A549 treated with Hydrocortisone at 1 μM for 4 hours (cell line): ENCODE data around the gene PNPT1. TPM values are rescaled to one million over a fixed set of nuclear protein-coding genes. Genes with fewer than 3 reads are reported as not detected.

Experiments used
- total RNA-seq: library from RNA; stranded (reverse); fragments of 200-300 nt; extraction: Qiagen RNA extraction; gene quantifications from 5 replicates; pipeline ENCODE4 v1.2.3, GENCODE V29; 2022

The PNPT1 gene
- 28.1 to 38.2 TPM (median 32.6 TPM) in 5 replicates for total RNA-seq

DNA sequence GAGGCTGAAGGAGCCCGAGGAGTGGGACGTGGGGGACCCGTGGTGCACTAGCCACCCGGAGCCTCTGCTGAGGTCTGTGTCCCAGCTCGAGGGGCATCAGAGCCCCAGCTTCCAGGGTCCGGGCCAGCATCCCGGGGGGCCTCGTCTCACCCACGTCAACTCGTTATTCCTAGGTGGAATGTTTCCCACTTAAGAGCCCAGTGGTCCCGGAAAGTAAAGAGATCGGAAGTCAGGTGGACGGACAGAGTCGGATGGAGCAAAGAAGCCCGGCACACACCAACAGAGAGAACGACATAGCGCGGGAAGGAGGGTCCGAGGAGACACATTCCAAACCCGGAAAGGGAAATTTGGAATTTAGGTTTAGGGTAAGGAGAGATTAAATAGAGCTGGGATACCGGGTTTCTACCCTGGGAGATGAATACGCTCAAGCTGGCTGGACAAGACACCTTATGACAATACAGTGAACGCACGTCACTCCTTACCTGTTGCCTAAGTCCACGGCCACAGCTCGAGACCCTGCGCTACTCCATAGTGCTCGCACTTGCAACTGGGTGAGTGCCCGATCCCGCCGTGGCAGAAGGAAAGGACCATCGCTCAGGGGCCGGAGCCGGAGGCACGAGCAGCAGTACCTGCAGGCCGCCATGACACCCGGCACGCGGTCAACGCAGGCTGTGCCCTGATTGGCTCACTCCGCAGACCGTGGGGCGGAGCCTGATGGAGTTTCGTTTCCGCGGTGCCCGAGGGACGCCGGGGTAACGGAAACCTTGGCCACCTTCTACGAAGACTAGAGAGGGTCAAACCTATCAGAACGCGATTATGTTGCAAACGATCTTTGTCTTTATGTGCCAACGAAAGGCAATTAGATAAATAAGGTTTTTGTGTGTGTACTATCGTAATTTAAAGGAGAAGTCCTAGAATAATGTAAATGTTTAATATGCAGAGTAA is at the start of gene PNPT1:
Gene PNPT1 (minus strand): TSS at position 664 of the 945 bp plus-strand sequence. CDS start 21 bp downstream, at position 643.

DNA sequence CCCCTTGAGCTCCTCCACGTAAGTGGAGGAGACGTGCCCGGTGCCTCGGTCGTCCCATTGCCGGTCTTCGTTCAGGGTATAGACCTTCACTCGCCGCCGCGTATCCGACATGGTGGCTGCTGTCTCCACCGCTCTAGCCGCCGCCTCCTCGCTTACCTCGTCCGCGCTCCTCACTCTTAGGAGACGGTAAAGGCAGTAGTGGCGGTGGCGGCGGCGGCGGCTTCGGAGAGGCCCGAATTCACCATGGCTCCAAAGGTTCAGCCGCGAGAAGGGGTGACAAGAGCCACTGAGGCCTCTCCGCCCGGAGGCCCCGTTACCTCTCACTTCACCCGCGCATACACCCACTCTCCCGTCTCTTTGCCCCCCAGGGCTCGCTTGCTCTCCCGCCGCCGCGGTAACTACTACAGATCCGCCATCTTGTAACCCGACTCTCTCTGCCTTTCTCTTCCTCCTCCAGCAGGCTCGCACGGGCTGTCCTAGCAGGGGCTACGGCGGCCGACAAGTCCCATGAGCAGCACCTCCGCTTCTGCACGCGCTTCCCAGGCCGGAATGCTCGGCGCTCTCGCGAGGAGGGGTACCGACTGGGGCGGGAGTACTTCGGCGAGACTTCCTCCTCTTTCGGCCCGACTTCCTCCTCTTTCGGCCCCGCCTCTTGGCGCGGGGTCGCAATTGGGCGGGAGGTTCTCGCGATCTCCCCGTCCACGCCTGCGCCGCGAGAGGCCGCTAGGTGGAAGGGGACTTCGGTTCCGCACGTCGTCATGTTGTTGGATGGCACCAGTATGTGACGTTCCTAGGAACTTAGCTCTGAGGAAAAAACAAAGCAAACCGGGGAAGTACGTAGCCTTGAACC is 76.2 kb downstream of the PNPT1 start, which contains the start of gene PPP4R3B:
Gene PPP4R3B (minus strand): TSS at position 448 of the 850 bp plus-strand sequence. CDS start 337 bp downstream, at position 111.

Other genes with a start within 250 kb of the PNPT1 start
- 43.4 to 51.5 TPM (median 48.5 TPM) in 5 replicates for gene CFAP36, start 174.1 kb downstream of the PNPT1 start, total RNA-seq
- 26.4 to 36.8 TPM (median 31.0 TPM) in 5 replicates for gene PPP4R3B, start 76.2 kb downstream of the PNPT1 start, total RNA-seq
- gene EFEMP1, start 229.9 kb upstream of the PNPT1 start, total RNA-seq, result 29.6 to 56.4 TPM (median 41.3 TPM) in 5 replicates